Ovary (tissue), 3 donors: Measurements from ENCODE around the gene CENPVL3.
"Not testable (repeated sequence)": the region's sequence is repeated elsewhere in the genome, so short reads cannot be mapped to it uniquely, and the experiment has no call there.

ENCODE experiments used
- EP300 ChIP-seq: sonication (generic); formaldehyde crosslinking; IDR thresholded peaks from one replicate; pipeline ENCODE4 v1.6.1; 2017; ENCODE audit warnings: antibody characterized with exemption
- POLR2A ChIP-seq: fragments of 450-650 bp; IDR thresholded peaks from one replicate; pipeline ENCODE4 v1.6.1; 2017; ENCODE audit warnings: antibody characterized with exemption, mild to moderate bottlenecking, moderate library complexity
- TF ChIP-seq, protein P1 (sequence below), 3 donors: fragments of 450-650 bp in 2 of 3; fragments of 200-600 bp in 1 of 3; IDR thresholded peaks; one replicate each; pipeline versions ENCODE4 v1.5.1 to v1.8.0; 2016 to 2022; ENCODE audit warnings: antibody characterized with exemption in 3 of 3, mild to moderate bottlenecking in 1 of 3
- donor health status: DM: no; HTN: no; CAD: no.

DNA sequence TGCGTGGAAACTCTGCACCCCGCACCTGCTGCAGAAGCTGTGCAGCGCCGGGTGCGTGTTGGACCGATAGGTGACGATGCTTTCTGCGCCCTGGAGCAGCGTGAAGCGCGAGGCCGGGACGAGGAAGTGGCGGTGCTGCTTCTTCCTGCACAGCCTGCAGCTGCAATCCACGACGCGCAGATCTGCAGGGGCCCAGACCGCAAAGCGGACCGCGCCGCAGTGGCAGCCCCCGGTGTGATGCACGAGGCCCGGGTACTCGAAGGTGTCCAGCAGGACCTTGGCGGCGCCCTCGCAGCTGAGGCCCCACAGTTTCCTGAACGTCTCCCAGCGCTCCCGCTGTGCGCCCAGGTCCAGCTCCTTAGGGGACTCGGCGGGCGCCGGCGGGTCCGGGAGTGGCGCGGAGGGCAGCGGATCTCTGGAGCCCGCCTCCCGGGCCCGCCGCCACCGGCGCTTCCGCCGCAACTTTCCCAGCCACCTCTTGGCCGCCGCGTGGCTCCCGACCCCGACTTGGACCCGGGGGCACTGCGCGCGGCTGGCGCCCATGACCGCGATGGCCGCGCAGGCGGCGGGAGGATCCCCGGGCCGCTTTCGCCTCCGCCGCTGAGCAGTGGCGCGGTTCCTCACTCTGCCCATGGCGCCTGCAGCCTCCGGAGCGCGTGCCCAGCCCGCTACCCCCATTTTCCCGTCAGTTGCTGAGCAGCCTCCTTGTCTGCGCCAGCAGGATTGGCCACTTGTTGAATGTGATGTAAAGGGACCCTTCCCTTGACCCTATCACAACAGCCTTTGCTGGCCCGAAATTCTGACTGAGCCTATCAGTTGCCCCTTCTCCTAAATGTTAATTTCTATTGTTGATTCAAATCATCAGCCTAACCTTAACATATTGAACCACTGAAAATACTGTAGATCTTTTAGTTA, at the start of gene CENPVL3:
- TF ChIP-seq POLR2A, EP300: not testable (repeated sequence)
- TF ChIP-seq, protein P1, sequence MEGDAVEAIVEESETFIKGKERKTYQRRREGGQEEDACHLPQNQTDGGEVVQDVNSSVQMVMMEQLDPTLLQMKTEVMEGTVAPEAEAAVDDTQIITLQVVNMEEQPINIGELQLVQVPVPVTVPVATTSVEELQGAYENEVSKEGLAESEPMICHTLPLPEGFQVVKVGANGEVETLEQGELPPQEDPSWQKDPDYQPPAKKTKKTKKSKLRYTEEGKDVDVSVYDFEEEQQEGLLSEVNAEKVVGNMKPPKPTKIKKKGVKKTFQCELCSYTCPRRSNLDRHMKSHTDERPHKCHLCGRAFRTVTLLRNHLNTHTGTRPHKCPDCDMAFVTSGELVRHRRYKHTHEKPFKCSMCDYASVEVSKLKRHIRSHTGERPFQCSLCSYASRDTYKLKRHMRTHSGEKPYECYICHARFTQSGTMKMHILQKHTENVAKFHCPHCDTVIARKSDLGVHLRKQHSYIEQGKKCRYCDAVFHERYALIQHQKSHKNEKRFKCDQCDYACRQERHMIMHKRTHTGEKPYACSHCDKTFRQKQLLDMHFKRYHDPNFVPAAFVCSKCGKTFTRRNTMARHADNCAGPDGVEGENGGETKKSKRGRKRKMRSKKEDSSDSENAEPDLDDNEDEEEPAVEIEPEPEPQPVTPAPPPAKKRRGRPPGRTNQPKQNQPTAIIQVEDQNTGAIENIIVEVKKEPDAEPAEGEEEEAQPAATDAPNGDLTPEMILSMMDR (IDR thresholded peaks at IDR 0.05), result not testable (repeated sequence)
